GM12891 (cell line): Measurements from ENCODE around the gene PRDM1.

Experiments used
- DNase-seq: peaks from one replicate; pipeline ENCODE4 v3.0.0; 2011; ENCODE audit warnings: low spot score; ENCODE audit not compliant: insufficient read length
- FAIRE-seq: peaks from 2 replicates; lab custom pipeline; 2011; peaks lifted over from hg19 to GRCh38; lab: Jason Lieb, UNC
- PAX5 ChIP-seq: IDR thresholded peaks from 2 replicates; pipeline ENCODE4 v1.6.1; 2011; ENCODE audit warnings: low read length, moderate library complexity, mild to moderate bottlenecking; ENCODE audit not compliant: insufficient read depth, severe bottlenecking
- POLR2A ChIP-seq: IDR thresholded peaks from 2 replicates; pipeline ENCODE4 v1.6.1; 2011; ENCODE audit warnings: low read depth, low read length, control low read depth
- POLR2AphosphoS5 ChIP-seq: IDR thresholded peaks from 2 replicates; pipeline ENCODE4 v1.6.1; 2011; ENCODE audit warnings: low read depth, low read length, control low read depth
- POU2F2 ChIP-seq: IDR thresholded peaks from 2 replicates; pipeline ENCODE4 v1.6.1; 2011; ENCODE audit warnings: low read depth, mild to moderate bottlenecking, control low read depth, low read length, moderate library complexity
- SPI1 ChIP-seq: IDR thresholded peaks from 2 replicates; pipeline ENCODE4 v1.6.1; 2011; ENCODE audit warnings: low read depth, low read length, control low read depth
- TAF1 ChIP-seq: IDR thresholded peaks from 2 replicates; pipeline ENCODE4 v1.6.1; 2011; ENCODE audit warnings: low read depth, low read length, control low read depth

PRDM1 gene

DNA sequence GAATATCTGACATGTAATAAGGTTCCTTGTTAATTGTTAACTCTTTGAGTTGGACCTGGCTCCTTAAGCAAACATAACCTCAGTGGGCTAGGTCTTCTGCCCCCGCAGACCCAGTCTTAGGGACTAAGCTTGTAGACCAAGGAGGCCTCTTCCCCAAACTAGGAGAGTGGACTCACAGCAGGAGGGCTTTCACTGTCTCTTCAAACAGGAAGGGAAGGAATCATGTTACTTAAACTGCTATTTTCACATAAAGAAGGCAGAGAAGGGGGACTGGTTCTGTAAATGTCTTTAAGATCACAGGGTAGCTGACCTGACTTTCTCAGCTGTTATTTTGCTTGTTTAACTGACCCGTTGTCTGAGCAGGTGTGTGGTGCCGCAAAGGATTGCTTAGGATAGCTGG, 34.9 kb upstream of the PRDM1 start:
- TF ChIP-seq POLR2AphosphoS5 (no peak), TAF1 (no peak), PAX5 (no peak), POLR2A (no peak), POU2F2 (no peak), SPI1 (no peak)
- FAIRE-seq, result no peak
- DNase-seq, result no peak

DNA sequence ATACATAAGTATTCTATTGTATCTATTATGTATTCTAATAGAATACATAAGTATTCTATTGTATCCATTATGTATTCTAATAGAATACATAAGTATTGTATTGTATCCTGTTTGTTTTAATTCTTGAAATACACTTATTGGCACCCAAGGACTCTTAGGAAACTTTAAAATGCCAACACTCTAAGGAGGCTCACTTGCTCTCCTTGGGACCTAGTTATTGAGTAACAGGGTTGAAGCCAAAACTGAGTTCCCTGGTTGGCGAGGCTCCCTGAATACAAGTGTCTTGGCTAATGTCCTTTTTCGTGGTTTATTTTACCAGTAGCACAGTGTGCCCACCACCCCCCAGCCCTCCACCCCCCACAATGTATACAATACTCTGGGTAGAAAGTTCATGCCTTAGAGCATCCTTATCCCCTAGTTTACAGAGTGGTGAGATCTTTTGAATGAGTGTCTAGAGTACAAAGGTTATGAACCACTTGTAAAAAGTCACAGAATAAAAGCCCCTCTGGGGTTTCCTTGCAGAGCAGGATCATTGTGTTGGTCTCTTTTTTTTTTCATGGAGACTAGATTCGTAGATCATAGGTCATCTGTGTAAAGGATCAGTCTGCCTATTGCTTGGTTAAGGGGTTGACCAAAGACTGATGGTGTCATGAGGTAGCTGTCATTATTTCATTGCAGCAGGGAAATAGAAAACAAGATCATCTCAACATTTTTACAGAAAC, 32.5 kb upstream of the PRDM1 start:
- DNase-seq (no peak), FAIRE-seq (no peak)
- no peak for TF ChIP-seq POLR2A
- TF ChIP-seq POLR2AphosphoS5, result no peak
- no peak for TF ChIP-seq PAX5
- no peak for TF ChIP-seq POU2F2
- TF ChIP-seq SPI1, result no peak
- TF ChIP-seq TAF1, result no peak

DNA sequence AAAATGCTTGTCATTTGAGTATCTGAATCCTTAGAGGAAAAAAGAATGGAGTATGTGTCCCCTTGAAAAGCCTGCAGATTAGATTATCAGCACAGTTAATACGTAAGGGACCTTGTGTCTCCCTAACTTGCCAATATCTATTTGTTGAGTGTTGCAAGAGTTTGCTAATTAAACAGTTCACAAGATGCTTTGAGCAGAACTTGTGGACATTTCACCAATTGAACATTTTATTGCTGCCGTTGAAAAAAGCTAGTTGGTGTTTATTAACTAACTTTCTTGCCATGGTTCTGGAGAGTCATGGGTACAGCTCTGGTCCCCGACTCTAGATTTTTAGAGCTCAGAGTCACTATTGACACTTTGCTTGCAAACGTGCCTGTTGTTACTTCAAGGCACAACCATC, 30.6 kb upstream of the PRDM1 start:
- FAIRE-seq (no peak), DNase-seq (no peak)
- TF ChIP-seq POLR2A (no peak), SPI1 (no peak), TAF1 (no peak), POU2F2 (no peak), PAX5 (no peak), POLR2AphosphoS5 (no peak)

DNA sequence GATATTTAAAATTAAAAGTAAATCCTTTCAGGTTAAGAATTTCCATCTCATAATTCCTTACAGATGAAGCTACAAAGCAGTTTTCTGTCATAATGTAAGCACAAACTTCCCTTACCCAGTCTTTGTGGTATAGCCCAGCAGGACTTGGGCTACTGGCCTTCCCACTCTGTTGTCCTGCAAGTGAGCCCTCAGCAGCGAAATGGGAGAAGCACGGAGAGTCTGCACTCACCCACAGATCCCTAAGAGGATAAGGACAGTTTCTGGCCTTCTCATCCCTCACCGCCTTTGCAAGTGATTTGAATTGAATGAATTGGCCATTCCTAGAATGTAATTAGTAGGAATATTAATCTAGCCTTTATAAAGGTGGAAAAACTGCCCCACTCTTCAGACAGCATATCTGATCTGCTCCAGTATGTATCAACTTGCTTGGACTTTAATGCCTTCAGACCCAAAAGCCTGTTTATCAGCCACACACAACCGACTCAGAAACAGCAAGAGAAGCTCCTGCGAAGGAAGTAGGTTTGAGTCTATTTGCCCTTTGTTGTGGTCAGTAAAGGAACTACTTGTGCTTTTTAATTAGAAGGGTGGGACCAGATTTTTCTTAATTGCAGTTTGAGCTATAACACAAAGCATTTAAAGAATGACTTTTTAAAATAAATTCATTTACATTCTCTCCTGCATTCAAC, 29.9 kb upstream of the PRDM1 start:
- FAIRE-seq, result no peak
- TF ChIP-seq POU2F2, result no peak
- no peak for TF ChIP-seq POLR2A
- no peak for TF ChIP-seq POLR2AphosphoS5
- TF ChIP-seq PAX5, result no peak
- no peak for TF ChIP-seq SPI1
- TF ChIP-seq TAF1, result no peak

DNA sequence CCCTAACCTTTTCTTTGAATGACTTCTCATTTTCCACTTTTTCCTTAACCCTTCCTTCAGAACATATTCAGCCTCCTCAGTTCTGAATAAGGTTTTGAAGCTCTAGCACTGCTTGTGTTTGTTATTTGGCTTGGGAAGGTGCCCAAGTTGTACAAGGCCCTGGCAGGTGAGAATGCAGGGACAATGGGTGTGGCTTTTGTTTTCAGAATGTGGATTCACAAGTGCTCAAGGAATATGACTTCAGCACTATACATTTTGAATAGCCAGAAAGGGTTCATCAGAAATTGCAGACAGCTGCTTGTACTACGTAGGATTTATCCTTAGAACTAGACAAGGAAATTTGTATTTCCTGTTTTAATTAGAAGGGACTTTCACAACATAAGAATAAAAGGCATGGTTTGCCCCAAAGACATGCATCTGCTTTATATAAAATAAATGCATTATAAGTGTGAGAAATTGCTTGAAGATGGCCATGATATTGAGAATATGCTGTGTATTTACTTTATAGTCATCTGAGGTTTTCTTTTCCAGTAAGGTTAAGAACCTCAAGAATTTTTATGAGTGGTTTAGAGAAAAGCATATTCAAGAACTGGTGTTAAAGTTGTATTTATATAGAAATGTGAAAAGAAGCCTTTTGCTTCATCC, 29.3 kb upstream of the PRDM1 start:
- TF ChIP-seq PAX5, result no peak
- TF ChIP-seq POLR2A, result no peak
- TF ChIP-seq TAF1, result no peak
- no peak for TF ChIP-seq POLR2AphosphoS5
- TF ChIP-seq SPI1, result no peak
- no peak for TF ChIP-seq POU2F2
- DNase-seq, result no peak
- FAIRE-seq, result no peak

More for the DNA sequence above, 29.9 kb upstream of the PRDM1 start:
- no peak for DNase-seq

DNA sequence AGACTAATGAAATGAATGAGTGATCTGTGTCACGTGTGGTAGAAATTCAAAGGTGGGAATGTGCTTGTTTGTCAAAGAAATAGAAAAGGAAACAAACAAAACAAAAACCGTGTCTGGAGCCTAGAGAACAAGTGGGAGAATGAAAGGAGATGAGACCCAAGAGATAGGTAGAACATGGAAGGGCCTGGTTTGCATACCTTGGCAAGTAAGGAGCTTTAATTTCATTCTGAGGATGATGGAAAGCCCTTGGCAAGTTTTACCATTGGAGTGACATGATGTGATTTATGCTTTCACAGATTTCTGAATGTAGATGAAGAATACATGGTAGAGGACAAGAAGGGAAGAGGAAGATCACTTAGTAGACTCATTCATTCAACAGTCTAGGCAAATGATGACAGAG, 26.8 kb upstream of the PRDM1 start:
- FAIRE-seq (no peak), DNase-seq (no peak)
- no peak for TF ChIP-seq TAF1
- no peak for TF ChIP-seq POLR2AphosphoS5
- TF ChIP-seq POU2F2, result no peak

DNA sequence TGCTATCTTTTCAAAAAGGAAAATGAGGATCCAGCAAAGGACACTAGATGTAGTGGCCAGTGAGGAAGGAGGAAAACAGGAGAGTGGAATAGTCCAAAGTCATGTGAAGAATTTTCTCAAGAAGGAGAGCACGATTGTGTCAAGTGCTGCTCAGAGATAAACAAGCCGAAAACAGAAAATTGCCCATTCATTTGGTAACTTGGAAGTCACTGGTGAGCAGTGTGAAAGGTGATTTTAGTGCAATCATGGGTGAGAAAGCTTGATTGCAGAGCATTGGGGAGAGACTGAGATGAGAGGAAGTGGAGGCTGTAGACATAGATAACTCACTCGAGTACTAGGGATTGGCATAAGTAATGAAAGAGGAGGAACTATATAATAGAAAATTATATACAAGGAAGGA, 26.0 kb upstream of the PRDM1 start:
- DNase-seq (no peak), FAIRE-seq (no peak)
- no peak for TF ChIP-seq PAX5
- TF ChIP-seq SPI1, result no peak
- no peak for TF ChIP-seq POU2F2
- TF ChIP-seq TAF1, result no peak
- TF ChIP-seq POLR2AphosphoS5, result no peak
- TF ChIP-seq POLR2A, result no peak

DNA sequence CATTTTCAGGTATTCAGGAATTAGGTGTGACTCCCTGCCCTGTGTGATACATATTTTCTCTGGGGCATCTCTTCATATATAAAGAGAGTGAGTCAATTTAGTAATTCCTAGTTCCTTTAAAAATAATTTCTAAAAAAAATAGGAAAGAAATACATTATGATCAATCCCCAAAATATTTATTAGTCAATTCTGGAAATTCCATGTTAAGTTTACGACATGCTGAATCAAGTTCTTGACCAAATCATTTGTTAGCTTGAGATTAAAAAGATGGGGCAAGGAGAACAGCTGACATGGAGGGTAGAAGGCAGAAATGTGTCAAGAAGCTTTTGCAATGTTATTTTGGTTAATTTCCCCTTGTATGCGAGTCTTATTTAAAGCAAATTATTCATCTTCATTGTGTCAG, 22.7 kb upstream of the PRDM1 start:
- FAIRE-seq (no peak), DNase-seq (no peak)
- TF ChIP-seq SPI1 (no peak), POLR2A (no peak), PAX5 (no peak), POLR2AphosphoS5 (no peak), POU2F2 (no peak), TAF1 (no peak)

DNA sequence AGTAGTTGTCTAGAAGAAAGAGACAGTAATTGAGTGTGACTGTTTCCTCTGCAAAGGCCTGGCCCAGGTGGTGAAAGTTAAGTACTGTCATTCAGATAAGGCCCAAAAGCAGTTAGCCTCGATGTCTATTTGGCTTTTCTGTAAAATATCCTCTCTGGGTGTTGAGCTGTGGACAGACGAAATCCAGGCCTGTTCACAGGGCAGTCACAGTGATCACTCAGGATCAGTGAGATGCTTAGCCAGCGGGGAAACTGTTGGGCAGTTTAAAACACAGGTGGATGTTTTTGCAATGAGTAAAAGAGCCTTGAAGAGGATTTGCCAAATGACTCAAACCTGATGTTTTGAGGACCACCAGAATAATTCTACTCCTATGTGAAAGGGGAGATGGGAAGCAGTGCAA, 22.0 kb upstream of the PRDM1 start:
- FAIRE-seq, result no peak

DNA sequence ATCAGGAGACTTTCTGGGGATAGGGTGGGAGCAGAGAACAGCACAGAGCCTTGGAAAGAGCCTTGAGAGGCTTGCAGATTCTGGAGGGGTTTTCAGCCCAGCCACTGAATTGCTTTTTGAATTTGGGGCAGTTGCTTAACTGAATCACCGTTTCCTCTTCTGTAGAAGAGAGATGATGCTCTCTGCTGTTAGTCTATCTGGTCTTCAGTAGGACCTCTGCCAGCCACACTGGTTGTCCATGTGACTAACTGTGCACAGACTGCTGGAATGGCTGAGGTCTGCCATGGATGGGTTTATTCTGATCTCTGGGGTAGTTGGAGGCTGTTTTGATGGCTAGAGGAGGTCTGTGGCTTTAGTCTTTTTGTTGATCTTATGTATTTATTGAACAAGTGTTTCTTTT, 21.4 kb upstream of the PRDM1 start:
- FAIRE-seq, result no peak
- no peak for DNase-seq

More for the DNA sequence above, 22.0 kb upstream of the PRDM1 start:
- no peak for DNase-seq
- no peak for TF ChIP-seq POU2F2

More for the DNA sequence above, 21.4 kb upstream of the PRDM1 start:
- no peak for TF ChIP-seq POU2F2
- TF ChIP-seq TAF1, result no peak
- TF ChIP-seq POLR2AphosphoS5, result no peak
- no peak for TF ChIP-seq PAX5
- TF ChIP-seq SPI1, result no peak
- TF ChIP-seq POLR2A, result no peak
